Bronchial epithelial cell (primary cell): ENCODE results near the gene IZUMO1R. TPM values are rescaled to one million over a fixed set of nuclear protein-coding genes. Genes with fewer than 3 reads are reported as not detected.

Experiments
- DNase-seq: peaks from one replicate; pipeline ENCODE4 v3.0.0-alpha.2; 2010; ENCODE audit warnings: low read depth
- FAIRE-seq: peaks from 2 replicates; lab custom pipeline; 2011; peaks lifted over from hg19 to GRCh38; lab: Jason Lieb, UNC
- H3K27me3 ChIP-seq: 2 replicates; pipeline ENCODE4 v1.5.1; 2011; ENCODE audit warnings: low read length; ENCODE audit not compliant: control insufficient read depth, insufficient read depth
- H3K36me3 ChIP-seq: 2 replicates; pipeline ENCODE4 v1.5.1; 2011; ENCODE audit warnings: low read length; ENCODE audit not compliant: control insufficient read depth, insufficient read depth
- H3K4me3 ChIP-seq: 2 replicates; pipeline ENCODE4 v1.5.1; 2011; ENCODE audit warnings: mild to moderate bottlenecking, low read depth, low read length, control low read depth
- CTCF ChIP-seq: IDR thresholded peaks from 2 replicates; pipeline ENCODE4 v1.5.1; 2011; ENCODE audit warnings: mild to moderate bottlenecking, moderate library complexity, low read length, control low read depth, inconsistent platforms; ENCODE audit not compliant: insufficient read depth, severe bottlenecking
- total RNA-seq: library from RNA; depleted of rRNA; stranded (reverse); fragments of >200 nt; gene quantifications from 2 replicates; pipeline ENCODE4 v1.2.1, GENCODE V29; 2014

Gene IZUMO1R
- total RNA-seq, 1 donor from 2014 or later: not detected

GRCh38 chr11:94305146-94305545 is 766 bp downstream of the IZUMO1R start:
- peak; percentile 69 for DNase-seq

GRCh38 chr11:94307101-94307791 is 2.9 kb downstream of the IZUMO1R start:
- Histone ChIP-seq H3K4me3 (no peak overlapping the region), H3K27me3 (no peaks in the 10 kb centered on the region), H3K36me3 (no peaks in the 10 kb centered on the region)
- TF ChIP-seq CTCF: no peak
- no peak for DNase-seq
- FAIRE-seq: no peak

More at GRCh38 chr11:94305146-94305545, 766 bp downstream of the IZUMO1R start:
- no peak for FAIRE-seq
- Histone ChIP-seq H3K36me3 (no peaks in the 10 kb centered on the region), H3K27me3 (no peaks in the 10 kb centered on the region), H3K4me3 (no peak overlapping the region)
- TF ChIP-seq CTCF: no peak

GRCh38 chr11:94308024-94308423 is 3.6 kb downstream of the IZUMO1R start:
- no peak for TF ChIP-seq CTCF
- Histone ChIP-seq H3K4me3 (no peak overlapping the region), H3K27me3 (no peaks in the 10 kb centered on the region), H3K36me3 (no peaks in the 10 kb centered on the region)
- no peak for DNase-seq
- no peak for FAIRE-seq

- FAIRE-seq: no peak
- DNase-seq: peak; percentile 73
Observed at GRCh38 chr11:94309757-94310156, 5.4 kb downstream of the IZUMO1R start.

GRCh38 chr11:94310191-94310875 is 6.0 kb downstream of the IZUMO1R start:
- no peaks in the 10 kb centered on the region for H3K27me3 ChIP-seq
- TF ChIP-seq CTCF: no peak
- no peak overlapping the region for H3K4me3 ChIP-seq
- FAIRE-seq (no peak), DNase-seq (no peak)
- no peaks in the 10 kb centered on the region for H3K36me3 ChIP-seq

More at GRCh38 chr11:94309757-94310156, 5.4 kb downstream of the IZUMO1R start:
- no peaks in the 10 kb centered on the region for H3K36me3 ChIP-seq
- TF ChIP-seq CTCF: no peak
- no peak overlapping the region for H3K4me3 ChIP-seq
- H3K27me3 ChIP-seq: no peaks in the 10 kb centered on the region
